GM23338 (cell line): ENCODE measurements around the gene RPS6KA1. TPM values are rescaled to one million over a fixed set of nuclear protein-coding genes. Genes with fewer than 3 reads are reported as not detected.

Experiments
- ATAC-seq: fragments of 200-7000 bp; cut with Tn5 transposase; 3 replicates; pipeline ENCODE4 v1.9.1; 2020
- DNase-seq: peaks from one replicate; pipeline ENCODE4 v3.0.0-alpha.2; 2015; ENCODE audit warnings: low spot score
- H2AFZ ChIP-seq: fragments of 200-600 bp; sonication (generic); 2 replicates; pipeline ENCODE4 v1.8.0; 2016; ENCODE audit warnings: antibody characterized with exemption, mild to moderate bottlenecking, moderate library complexity
- H3F3A ChIP-seq: fragments of 200-600 bp; sonication (generic); replicated peaks from 2 replicates; pipeline ENCODE4 v1.8.0; 2017; ENCODE audit warnings: antibody characterized with exemption, mixed run types, low read depth
- H3K27ac ChIP-seq: fragments of 200-600 bp; sonication (generic); 2 replicates; pipeline ENCODE4 v1.6.1; 2016; ENCODE audit warnings: low read depth
- H3K27me3 ChIP-seq: fragments of 200-600 bp; sonication (generic); 2 replicates; pipeline ENCODE4 v1.8.0; 2016; ENCODE audit warnings: mild to moderate bottlenecking, mixed run types, moderate library complexity; ENCODE audit not compliant: insufficient read depth
- H3K36me3 ChIP-seq: fragments of 200-600 bp; sonication (generic); 2 replicates; pipeline ENCODE4 v1.8.0; 2016; ENCODE audit warnings: mild to moderate bottlenecking; ENCODE audit not compliant: insufficient read depth
- H3K4me1 ChIP-seq: fragments of 200-600 bp; sonication (generic); 2 replicates; pipeline ENCODE4 v1.8.0; 2016; ENCODE audit warnings: mild to moderate bottlenecking, moderate library complexity; ENCODE audit not compliant: insufficient read depth
- H3K4me2 ChIP-seq: fragments of 200-600 bp; sonication (generic); 2 replicates; pipeline ENCODE4 v1.7.1; 2017; ENCODE audit warnings: mixed run types
- H3K4me3 ChIP-seq: fragments of 200-600 bp; sonication (generic); 2 replicates; pipeline ENCODE4 v1.6.1; 2016; ENCODE audit warnings: mixed run types
- H3K79me2 ChIP-seq: fragments of 200-600 bp; sonication (generic); replicated peaks from 2 replicates; pipeline ENCODE4 v1.8.0; 2017; ENCODE audit warnings: mild to moderate bottlenecking; ENCODE audit not compliant: insufficient read depth
- H3K9me2 ChIP-seq: fragments of 200-600 bp; sonication (generic); 2 replicates; pipeline ENCODE4 v1.8.0; 2017; ENCODE audit not compliant: insufficient read depth
- H4K20me1 ChIP-seq: fragments of 200-600 bp; sonication (generic); replicated peaks from 2 replicates; pipeline ENCODE4 v1.8.0; 2017; ENCODE audit warnings: mild to moderate bottlenecking; ENCODE audit not compliant: insufficient read depth
- H3K27ac Mint-ChIP-seq: 2 replicates; pipeline ENCODE4 v1.8.0; 2020; ENCODE audit warnings: inconsistent platforms, mild to moderate bottlenecking, moderate library complexity, mixed read lengths
- H3K27me3 Mint-ChIP-seq: 3 replicates; pipeline ENCODE4 v1.8.0; 2022; ENCODE audit warnings: low read depth, mild to moderate bottlenecking, moderate library complexity, mixed read lengths, inconsistent platforms; ENCODE audit not compliant: insufficient read depth, poor library complexity
- H3K36me3 Mint-ChIP-seq: 3 replicates; pipeline ENCODE4 v1.8.0; 2021; ENCODE audit warnings: low read depth, mild to moderate bottlenecking, inconsistent platforms, moderate library complexity, mixed read lengths
- H3K4me1 Mint-ChIP-seq: 3 replicates; pipeline ENCODE4 v1.8.0; 2020; ENCODE audit warnings: mild to moderate bottlenecking, inconsistent platforms, mixed read lengths
- H3K4me3 Mint-ChIP-seq: 3 replicates; pipeline ENCODE4 v1.8.0; 2021; ENCODE audit warnings: moderate library complexity, mild to moderate bottlenecking, inconsistent platforms, mixed read lengths
- H3K9me3 Mint-ChIP-seq: 3 replicates; pipeline ENCODE4 v1.8.0; 2020; ENCODE audit warnings: moderate library complexity, mild to moderate bottlenecking, inconsistent platforms, mixed read lengths
- ETS1 ChIP-seq: IDR thresholded peaks from 2 replicates; pipeline ENCODE4 v1.6.1; 2016; ENCODE audit warnings: antibody characterized with exemption
- EZH2 ChIP-seq: fragments of 200-600 bp; sonication (generic); IDR thresholded peaks from one replicate; pipeline ENCODE4 v1.8.0; 2017; ENCODE audit warnings: antibody characterized with exemption, mild to moderate bottlenecking, low read depth; ENCODE audit not compliant: unreplicated experiment
- EZH2phosphoT487 ChIP-seq: fragments of 200-600 bp; sonication (generic); IDR thresholded peaks from one replicate; pipeline ENCODE4 v1.8.1; 2018; ENCODE audit warnings: antibody characterized with exemption; ENCODE audit not compliant: unreplicated experiment
- JUNB ChIP-seq: IDR thresholded peaks from one replicate; pipeline ENCODE4 v1.6.1; 2016; ENCODE audit warnings: antibody characterized with exemption; ENCODE audit not compliant: unreplicated experiment
- NANOG ChIP-seq: IDR thresholded peaks from 2 replicates; pipeline ENCODE4 v1.6.1; 2016; ENCODE audit warnings: antibody characterized with exemption, borderline replicate concordance
- STAT1 ChIP-seq: IDR thresholded peaks from one replicate; pipeline ENCODE4 v1.6.1; 2016; ENCODE audit warnings: antibody characterized with exemption; ENCODE audit not compliant: unreplicated experiment
- ZNF331 ChIP-seq: fragments of 250-450 bp; sonication (Bioruptor Pico); IDR thresholded peaks from 2 replicates; pipeline ENCODE4 v1.5.0; 2020; ENCODE audit warnings: low read depth, mild to moderate bottlenecking, moderate library complexity
- polyA plus RNA-seq: library from polyadenylated mRNA; unstranded; fragments of >200 nt; fragmentation: Nextera tagmentation; extraction: Ambion mirVana; gene quantifications from 2 replicates; pipeline ENCODE4 v1.2.1, GENCODE V29; 2016
- total RNA-seq: library from RNA; depleted of rRNA; stranded (reverse); fragments of >200 nt; shearing (Covaris generic); gene quantifications from 2 replicates; pipeline ENCODE4 v1.2.3, GENCODE V29; 2014
- TF ChIP-seq, protein P1 (sequence below): IDR thresholded peaks from one replicate; pipeline ENCODE4 v1.6.1; 2018; ENCODE audit warnings: antibody characterized with exemption; ENCODE audit not compliant: unreplicated experiment
- TF ChIP-seq, protein P2 (sequence below), 2 experiments: fragments of 200-600 bp in 1 of 2; sonication (generic) in 1 of 2; conservative IDR thresholded peaks; 2 replicates each; pipeline versions ENCODE4 v1.5.1 to v1.6.1; 2016 to 2017; ENCODE audit warnings: antibody characterized with exemption in 2 of 2, low read depth in 2 of 2, mild to moderate bottlenecking in 2 of 2, moderate library complexity in 1 of 2
- TF ChIP-seq, protein P3 (sequence below): fragments of 250-450 bp; sonication (Bioruptor Pico); IDR thresholded peaks from 2 replicates; pipeline ENCODE4 v1.5.0; 2020; ENCODE audit warnings: mild to moderate bottlenecking, moderate library complexity

RPS6KA1 gene
- total and polyA plus RNA-seq, 2 experiments from 2014 or later, result 28.3 to 68.6 TPM

DNA sequence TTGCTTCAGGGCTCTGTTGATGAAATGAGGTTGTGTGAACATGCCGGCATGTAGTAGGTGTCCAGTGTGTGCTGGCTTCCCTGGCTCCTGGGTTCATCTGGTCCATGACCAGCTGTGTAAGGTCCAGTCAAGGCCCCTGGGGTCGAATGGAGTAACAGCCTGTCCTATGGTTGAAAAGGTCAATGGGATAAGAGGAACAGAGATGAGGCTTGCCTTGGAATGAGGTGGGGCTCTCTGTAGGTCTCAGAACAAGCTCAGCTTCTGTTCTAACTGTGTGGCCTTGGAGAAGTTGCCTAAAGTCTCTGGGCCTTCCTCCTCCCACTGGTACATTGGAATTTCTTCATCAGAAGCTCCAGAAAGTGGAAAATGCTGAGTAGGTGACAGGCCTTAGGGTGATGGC lies 26.6 kb downstream of the RPS6KA1 start:
- H4K20me1 ChIP-seq, result no peaks in the 10 kb centered on the region
- no peak overlapping the region for H3K4me3 Mint-ChIP-seq
- H3K27ac ChIP-seq, result no peak overlapping the region
- H3K4me1 ChIP-seq, result no peaks in the 10 kb centered on the region
- no peak for ATAC-seq
- H3K27ac Mint-ChIP-seq, result peak overlapping the region; percentile 73
- H2AFZ ChIP-seq, result no peak overlapping the region
- TF ChIP-seq STAT1 (no peak), JUNB (no peak), ETS1 (no peak), EZH2phosphoT487 (no peak), ZNF331 (CRISPR knock-in tag) (no peak), NANOG (no peak), EZH2 (no peak)
- TF ChIP-seq, protein P1, sequence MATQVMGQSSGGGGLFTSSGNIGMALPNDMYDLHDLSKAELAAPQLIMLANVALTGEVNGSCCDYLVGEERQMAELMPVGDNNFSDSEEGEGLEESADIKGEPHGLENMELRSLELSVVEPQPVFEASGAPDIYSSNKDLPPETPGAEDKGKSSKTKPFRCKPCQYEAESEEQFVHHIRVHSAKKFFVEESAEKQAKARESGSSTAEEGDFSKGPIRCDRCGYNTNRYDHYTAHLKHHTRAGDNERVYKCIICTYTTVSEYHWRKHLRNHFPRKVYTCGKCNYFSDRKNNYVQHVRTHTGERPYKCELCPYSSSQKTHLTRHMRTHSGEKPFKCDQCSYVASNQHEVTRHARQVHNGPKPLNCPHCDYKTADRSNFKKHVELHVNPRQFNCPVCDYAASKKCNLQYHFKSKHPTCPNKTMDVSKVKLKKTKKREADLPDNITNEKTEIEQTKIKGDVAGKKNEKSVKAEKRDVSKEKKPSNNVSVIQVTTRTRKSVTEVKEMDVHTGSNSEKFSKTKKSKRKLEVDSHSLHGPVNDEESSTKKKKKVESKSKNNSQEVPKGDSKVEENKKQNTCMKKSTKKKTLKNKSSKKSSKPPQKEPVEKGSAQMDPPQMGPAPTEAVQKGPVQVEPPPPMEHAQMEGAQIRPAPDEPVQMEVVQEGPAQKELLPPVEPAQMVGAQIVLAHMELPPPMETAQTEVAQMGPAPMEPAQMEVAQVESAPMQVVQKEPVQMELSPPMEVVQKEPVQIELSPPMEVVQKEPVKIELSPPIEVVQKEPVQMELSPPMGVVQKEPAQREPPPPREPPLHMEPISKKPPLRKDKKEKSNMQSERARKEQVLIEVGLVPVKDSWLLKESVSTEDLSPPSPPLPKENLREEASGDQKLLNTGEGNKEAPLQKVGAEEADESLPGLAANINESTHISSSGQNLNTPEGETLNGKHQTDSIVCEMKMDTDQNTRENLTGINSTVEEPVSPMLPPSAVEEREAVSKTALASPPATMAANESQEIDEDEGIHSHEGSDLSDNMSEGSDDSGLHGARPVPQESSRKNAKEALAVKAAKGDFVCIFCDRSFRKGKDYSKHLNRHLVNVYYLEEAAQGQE, result no peak
- TF ChIP-seq, protein P2, sequence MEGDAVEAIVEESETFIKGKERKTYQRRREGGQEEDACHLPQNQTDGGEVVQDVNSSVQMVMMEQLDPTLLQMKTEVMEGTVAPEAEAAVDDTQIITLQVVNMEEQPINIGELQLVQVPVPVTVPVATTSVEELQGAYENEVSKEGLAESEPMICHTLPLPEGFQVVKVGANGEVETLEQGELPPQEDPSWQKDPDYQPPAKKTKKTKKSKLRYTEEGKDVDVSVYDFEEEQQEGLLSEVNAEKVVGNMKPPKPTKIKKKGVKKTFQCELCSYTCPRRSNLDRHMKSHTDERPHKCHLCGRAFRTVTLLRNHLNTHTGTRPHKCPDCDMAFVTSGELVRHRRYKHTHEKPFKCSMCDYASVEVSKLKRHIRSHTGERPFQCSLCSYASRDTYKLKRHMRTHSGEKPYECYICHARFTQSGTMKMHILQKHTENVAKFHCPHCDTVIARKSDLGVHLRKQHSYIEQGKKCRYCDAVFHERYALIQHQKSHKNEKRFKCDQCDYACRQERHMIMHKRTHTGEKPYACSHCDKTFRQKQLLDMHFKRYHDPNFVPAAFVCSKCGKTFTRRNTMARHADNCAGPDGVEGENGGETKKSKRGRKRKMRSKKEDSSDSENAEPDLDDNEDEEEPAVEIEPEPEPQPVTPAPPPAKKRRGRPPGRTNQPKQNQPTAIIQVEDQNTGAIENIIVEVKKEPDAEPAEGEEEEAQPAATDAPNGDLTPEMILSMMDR (conservative IDR thresholded peaks at IDR 0.05; ENCODE audit: low read depth in 2 of 2), result no peak
- TF ChIP-seq, protein P3, sequence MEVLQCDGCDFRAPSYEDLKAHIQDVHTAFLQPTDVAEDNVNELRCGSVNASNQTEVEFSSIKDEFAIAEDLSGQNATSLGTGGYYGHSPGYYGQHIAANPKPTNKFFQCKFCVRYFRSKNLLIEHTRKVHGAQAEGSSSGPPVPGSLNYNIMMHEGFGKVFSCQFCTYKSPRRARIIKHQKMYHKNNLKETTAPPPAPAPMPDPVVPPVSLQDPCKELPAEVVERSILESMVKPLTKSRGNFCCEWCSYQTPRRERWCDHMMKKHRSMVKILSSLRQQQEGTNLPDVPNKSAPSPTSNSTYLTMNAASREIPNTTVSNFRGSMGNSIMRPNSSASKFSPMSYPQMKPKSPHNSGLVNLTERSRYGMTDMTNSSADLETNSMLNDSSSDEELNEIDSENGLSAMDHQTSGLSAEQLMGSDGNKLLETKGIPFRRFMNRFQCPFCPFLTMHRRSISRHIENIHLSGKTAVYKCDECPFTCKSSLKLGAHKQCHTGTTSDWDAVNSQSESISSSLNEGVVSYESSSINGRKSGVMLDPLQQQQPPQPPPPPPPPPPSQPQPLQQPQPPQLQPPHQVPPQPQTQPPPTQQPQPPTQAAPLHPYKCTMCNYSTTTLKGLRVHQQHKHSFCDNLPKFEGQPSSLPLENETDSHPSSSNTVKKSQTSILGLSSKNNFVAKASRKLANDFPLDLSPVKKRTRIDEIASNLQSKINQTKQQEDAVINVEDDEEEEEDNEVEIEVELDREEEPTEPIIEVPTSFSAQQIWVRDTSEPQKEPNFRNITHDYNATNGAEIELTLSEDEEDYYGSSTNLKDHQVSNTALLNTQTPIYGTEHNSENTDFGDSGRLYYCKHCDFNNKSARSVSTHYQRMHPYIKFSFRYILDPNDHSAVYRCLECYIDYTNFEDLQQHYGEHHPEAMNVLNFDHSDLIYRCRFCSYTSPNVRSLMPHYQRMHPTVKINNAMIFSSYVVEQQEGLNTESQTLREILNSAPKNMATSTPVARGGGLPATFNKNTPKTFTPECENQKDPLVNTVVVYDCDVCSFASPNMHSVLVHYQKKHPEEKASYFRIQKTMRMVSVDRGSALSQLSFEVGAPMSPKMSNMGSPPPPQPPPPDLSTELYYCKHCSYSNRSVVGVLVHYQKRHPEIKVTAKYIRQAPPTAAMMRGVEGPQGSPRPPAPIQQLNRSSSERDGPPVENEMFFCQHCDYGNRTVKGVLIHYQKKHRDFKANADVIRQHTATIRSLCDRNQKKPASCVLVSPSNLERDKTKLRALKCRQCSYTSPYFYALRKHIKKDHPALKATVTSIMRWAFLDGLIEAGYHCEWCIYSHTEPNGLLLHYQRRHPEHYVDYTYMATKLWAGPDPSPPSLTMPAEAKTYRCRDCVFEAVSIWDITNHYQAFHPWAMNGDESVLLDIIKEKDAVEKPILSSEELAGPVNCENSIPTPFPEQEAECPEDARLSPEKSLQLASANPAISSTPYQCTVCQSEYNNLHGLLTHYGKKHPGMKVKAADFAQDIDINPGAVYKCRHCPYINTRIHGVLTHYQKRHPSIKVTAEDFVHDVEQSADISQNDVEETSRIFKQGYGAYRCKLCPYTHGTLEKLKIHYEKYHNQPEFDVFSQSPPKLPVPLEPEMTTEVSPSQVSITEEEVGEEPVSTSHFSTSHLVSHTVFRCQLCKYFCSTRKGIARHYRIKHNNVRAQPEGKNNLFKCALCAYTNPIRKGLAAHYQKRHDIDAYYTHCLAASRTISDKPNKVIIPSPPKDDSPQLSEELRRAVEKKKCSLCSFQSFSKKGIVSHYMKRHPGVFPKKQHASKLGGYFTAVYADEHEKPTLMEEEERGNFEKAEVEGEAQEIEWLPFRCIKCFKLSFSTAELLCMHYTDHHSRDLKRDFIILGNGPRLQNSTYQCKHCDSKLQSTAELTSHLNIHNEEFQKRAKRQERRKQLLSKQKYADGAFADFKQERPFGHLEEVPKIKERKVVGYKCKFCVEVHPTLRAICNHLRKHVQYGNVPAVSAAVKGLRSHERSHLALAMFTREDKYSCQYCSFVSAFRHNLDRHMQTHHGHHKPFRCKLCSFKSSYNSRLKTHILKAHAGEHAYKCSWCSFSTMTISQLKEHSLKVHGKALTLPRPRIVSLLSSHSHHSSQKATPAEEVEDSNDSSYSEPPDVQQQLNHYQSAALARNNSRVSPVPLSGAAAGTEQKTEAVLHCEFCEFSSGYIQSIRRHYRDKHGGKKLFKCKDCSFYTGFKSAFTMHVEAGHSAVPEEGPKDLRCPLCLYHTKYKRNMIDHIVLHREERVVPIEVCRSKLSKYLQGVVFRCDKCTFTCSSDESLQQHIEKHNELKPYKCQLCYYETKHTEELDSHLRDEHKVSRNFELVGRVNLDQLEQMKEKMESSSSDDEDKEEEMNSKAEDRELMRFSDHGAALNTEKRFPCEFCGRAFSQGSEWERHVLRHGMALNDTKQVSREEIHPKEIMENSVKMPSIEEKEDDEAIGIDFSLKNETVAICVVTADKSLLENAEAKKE, result no peak
- H3K79me2 ChIP-seq, result no peaks in the 10 kb centered on the region
- peaks cover 6% of the 10 kb centered on the region for H3K27me3 Mint-ChIP-seq
- no peaks in the 10 kb centered on the region for H3F3A ChIP-seq
- H3K9me3 Mint-ChIP-seq, result no peaks in the 10 kb centered on the region
- peaks cover 12% of the 10 kb centered on the region; the same call in 1 of the 2 replicates for H3K36me3 ChIP-seq
- no peaks in the 10 kb centered on the region for H3K27me3 ChIP-seq
- peaks cover 38% of the 10 kb centered on the region for H3K36me3 Mint-ChIP-seq
- H3K9me2 ChIP-seq, result no peaks in the 10 kb centered on the region
- H3K4me1 Mint-ChIP-seq, result no peaks in the 10 kb centered on the region
- no peak overlapping the region for H3K4me3 ChIP-seq
- no peak for DNase-seq
- H3K4me2 ChIP-seq, result no peak overlapping the region
